EH (cell line): ENCODE measurements around the gene TRIM8.

Source experiments
- DNase-seq: peaks from one replicate; pipeline ENCODE4 v3.0.0-alpha.2; 2015; ENCODE audit warnings: low read depth

Gene TRIM8

DNA sequence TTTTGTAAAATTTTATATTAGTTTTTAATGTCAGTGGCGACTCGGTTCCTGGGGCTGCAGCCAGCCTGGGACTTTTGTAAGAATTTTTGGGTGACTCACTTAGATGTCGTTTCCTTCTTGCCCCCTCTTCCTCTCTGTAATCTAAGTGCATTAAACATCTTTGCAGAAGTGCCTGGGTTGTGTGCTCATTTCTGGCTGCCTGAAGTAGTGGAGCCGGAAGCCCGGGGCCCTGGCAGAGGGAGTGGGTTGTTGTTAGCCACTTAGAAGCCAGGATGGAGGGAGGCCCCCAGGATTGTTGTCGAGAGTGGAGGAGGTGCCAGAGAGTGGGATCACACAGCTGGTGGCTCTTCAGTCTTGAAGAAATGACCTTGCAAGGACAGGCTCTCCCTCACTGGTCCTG, 11.0 kb upstream of the TRIM8 start:
- DNase-seq = peak; percentile 88

- no peak for DNase-seq
These were observed 10.4 kb upstream of the TRIM8 start for GRCh38 chr10:102633848-102634247.

DNA sequence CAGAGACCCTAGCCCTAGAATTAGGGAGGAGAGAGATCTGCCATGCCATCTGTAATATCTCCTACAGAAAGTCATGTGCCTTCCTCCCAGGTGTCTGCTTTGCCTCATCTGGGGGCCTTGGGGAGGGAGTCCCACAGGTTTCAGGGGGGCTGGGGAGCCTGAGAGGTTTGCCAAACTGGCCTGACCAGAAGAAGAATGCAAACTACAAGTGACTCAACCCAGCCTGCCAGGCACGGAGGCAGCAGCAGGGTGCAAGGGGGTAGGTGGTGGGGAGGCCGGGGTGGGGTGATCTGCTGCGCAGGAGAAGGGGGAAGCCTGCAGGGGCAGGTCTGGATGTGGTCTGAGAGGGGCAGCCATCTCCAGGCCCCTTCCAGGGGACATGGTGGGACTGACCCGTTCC, 9.6 kb upstream of the TRIM8 start:
- peak; percentile 24 for DNase-seq

DNA sequence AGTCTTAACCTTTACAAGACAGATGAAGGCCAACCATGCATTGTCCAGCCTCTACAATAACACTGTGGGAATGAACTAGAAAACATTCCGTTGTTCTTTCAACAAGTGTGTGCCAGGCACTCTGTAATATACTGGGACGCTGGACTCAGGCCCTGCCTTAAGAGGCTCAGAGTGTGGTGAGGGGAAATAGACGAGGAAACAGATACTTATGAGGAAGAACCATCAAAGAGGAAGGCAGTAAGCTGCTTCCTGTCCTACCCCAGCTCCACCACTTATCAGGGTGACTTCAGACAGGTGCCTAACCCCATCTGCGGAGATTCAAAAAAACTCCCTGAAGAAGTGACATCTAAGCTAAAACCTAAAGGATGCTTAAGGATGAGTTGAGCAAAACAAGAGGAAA, 8.9 kb upstream of the TRIM8 start:
- no peak for DNase-seq

GRCh38 chr10:102639537-102639936, 4.7 kb upstream of the TRIM8 start:
- DNase-seq = peak; percentile 33

GRCh38 chr10:102641402-102641801, 2.9 kb upstream of the TRIM8 start:
- DNase-seq = no peak

GRCh38 chr10:102641880-102642735, 2.2 kb upstream of the TRIM8 start:
- peak; percentile 98 for DNase-seq

GRCh38 chr10:102642736-102643335, 1.4 kb upstream of the TRIM8 start:
- DNase-seq = peak; percentile 81

GRCh38 chr10:102643336-102644065, 778 bp upstream of the TRIM8 start:
- peak; percentile 83 for DNase-seq

GRCh38 chr10:102644646-102645387, 538 bp downstream of the TRIM8 start:
- DNase-seq = peak; percentile 74

GRCh38 chr10:102645388-102645740, 1.1 kb downstream of the TRIM8 start:
- peak; percentile 84 for DNase-seq

DNA sequence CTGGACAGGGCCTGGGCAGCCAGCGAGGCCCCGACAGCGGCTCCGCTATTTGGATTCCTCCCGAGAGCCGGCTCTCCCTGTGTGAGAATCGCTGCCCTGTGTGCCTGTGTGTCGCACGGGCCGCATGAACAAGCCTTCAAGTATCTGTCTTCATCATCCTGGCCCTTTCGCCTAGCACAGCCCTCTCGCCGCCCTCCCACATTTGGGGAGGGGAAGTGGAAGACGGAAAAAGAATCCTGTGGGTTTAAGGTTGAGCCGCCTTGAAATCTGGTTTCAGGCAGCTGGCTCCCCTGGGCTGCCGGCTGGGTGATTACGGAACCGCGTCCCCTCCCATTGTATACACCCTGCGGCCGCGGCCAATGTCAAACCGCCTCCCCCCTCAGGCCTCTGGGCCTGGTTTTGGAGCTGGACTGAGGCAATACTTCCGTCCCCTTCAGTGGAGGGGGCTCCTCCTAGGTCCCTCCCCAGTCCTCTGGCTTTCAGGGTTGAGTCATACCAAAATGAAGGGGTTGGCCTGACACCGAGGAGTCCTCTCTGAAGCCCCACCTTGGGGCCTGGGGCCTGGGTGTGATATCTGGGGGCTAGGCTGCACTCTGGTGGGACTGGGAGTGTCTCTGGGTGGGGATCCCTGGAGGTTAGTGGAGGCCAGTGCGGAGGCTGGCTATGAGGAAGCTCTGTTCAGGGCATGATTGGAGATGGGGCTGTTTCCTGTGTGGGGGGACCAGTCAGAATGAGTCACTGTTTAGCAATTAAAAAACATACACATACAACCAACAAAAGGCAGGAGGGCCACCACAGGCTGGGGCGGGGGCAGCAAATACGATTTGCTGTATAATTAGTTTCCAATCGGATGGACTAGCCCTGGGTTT, 1.7 kb downstream of the TRIM8 start:
- DNase-seq = peak; percentile 96

DNA sequence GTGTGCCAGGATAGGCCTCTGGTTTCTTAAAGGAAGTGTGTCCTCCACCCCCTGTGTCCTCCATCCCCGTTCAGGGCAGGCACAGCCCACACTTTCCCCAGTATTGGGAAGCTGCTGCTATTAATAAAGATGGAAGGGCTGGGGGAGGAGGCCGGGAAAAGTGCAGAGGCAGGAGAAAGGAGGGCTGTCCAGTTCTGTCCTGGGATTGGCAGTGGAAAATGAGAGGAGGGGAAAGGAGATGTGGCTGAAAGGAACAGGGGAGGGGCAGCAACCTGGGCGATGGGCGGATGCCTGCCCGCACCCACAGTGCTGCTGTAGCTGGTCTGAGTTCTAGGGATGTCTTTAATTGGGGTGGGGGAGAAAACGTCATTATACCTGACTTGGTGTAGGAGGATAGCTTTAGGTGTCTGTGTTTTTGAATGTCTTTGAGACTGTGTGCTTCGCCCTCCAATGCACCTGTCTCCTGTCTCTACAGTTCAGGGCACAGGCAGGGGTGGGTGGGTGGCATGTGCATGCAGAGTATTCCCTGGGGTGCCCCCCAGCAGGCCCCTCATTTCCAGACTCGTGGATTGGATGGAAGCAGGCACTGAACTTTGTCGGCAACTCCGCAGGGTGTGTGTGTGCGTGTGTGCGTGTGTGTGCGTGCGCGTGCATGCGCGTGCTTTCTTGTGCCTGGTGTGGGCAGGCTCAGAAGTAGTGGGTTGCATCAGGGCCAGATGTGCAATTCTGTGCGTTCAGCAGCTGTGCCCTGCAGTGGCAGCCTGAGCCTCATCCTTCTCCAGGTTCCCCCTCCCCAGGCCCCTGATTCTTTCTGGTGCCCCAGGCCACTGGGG, 2.5 kb downstream of the TRIM8 start:
- no peak for DNase-seq

DNA sequence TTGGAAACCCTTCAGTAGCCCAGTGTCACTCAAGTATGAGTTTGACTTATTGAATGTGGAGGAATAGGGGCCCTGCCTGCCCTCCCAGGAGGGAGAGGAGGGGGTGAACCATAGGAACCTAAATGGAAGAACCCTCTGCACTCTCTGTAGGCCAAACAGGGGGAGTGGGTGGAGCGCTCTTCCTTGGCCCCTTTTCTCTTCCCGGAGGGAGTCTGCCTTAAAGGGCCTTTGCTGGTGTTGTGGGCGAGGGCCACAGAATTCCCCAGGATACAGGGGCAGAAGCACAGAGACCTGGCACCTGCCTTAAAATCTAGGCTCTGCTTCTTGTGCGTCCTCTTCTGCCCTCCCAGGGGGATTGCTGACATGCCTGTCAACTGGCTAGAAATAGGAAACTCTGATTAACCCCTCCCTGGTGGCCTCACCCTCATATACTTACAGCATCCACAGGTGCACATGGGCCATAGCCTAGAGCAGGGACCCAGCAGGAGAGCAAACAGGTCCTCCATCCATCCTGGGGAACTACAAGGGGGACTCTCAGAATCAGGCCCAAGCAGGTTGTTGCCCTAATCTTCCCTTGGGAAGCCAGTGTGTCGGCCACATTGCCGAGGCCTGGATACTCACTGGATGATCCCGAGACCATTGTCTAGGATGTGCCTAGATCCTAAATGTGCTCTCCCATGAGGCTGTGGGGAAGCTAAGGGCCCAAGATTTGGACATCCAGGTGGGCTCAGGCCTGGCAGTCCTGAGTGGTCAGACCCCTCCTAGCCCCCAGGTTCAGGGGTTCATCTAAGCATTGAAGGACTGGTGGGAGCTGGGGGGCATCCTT, 3.4 kb downstream of the TRIM8 start:
- no peak for DNase-seq

DNA sequence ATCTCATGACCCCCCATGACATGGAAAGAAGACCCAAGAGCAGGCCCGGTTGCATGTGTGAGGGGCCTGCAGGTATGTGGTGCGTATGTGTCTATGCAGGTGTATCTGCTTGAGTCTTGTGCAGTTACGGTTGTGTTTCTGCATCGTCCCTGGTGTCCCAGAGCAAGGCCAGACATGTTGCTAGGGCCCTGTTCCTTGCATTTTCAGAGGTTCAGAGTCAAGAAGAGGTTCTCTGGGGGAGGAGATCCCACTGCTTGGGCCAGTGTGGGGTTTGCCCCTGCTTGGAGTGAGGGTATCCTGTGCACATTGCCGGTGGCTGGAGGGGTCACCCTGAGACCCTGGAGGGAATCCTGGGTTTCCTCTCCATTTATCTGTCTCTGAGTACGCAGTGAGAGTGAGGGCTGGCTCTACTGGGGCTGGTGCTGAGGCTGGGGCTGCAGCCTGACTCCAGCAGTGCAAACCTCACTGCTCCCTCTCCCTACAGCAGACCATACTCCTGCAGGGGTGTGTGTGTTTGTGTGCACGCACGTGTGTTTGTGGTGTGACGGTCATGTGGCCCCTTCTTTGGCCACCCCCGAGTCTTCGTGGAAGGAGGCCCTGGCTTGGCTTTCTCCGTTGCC, 4.1 kb downstream of the TRIM8 start:
- no peak for DNase-seq

GRCh38 chr10:102648889-102649796, 4.9 kb downstream of the TRIM8 start:
- no peak for DNase-seq

DNA sequence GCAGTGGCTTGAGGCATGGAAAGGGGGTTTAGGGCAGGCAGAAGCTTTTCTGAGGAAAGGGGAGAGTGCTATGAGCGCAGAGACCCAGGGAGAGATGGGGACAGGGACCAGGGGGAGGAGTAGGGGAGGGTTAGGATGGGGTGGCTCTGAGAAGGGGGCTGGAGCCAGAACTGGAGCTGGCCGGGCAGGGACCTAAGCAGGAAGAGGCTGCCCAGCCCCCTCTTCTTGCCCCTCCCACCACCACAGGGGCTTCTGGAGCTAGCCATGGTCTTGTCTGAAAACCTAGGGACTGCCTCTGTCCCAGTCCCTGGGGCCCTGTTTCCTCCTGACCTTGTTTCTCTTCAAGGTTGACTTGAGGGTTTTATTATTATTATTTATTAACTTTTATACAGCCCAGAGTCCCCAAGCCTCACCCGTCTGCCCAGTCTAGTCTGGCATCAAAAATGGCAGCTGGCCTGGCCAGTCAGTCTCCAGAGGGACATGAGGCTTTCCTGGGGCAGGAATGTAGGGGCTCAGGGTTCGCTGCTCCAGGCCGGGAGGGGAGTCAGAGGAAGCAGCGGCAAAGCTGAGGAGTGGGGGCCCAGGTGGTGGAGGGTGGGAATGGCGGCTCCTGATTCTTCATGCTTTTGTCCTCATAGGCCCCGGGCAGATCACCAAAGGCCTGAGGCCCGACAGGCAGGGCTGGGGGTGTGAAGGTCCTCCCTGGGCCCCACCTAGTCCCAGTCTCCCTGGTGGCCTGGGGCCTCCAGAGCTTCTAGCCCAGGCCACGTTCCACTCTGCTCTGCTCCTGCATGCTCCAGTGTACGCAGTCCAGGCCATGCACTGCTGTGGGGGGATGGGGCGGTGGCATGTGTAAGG, 5.7 kb downstream of the TRIM8 start:
- no peak for DNase-seq
